Hepatocyte (in vitro differentiated cells): ENCODE results near the gene ABCA13. TPM values are rescaled to one million over a fixed set of nuclear protein-coding genes. Genes with fewer than 3 reads are reported as not detected.

Source experiments
- DNase-seq: peaks from one replicate; pipeline ENCODE4 v3.0.0-alpha.2; 2016; ENCODE audit warnings: low spot score
- H2AFZ ChIP-seq: fragments of 200-600 bp; sonication (generic); 2 replicates; pipeline ENCODE4 v1.6.0; 2016; ENCODE audit warnings: antibody characterized with exemption, mild to moderate bottlenecking
- H3K27ac ChIP-seq: fragments of 200-600 bp; sonication (generic); 2 replicates; pipeline ENCODE4 v1.5.1; 2016; ENCODE audit warnings: mild to moderate bottlenecking
- H3K27me3 ChIP-seq: fragments of 200-600 bp; sonication (generic); 2 replicates; pipeline ENCODE4 v1.6.1; 2016
- H3K36me3 ChIP-seq: fragments of 200-600 bp; sonication (generic); replicated peaks from 2 replicates; pipeline ENCODE4 v1.5.1; 2016; ENCODE audit warnings: low read depth; ENCODE audit not compliant: insufficient read depth
- H3K4me1 ChIP-seq: fragments of 200-600 bp; sonication (generic); 2 replicates; pipeline ENCODE4 v1.5.1; 2016; ENCODE audit warnings: mild to moderate bottlenecking, moderate library complexity; ENCODE audit not compliant: insufficient read depth
- H3K4me2 ChIP-seq: fragments of 200-600 bp; sonication (generic); 2 replicates; pipeline ENCODE4 v1.6.0; 2016
- H3K4me3 ChIP-seq: fragments of 200-600 bp; sonication (generic); 2 replicates; pipeline ENCODE4 v1.5.1; 2016; ENCODE audit warnings: mild to moderate bottlenecking
- H3K79me2 ChIP-seq: fragments of 200-600 bp; sonication (generic); 2 replicates; pipeline ENCODE4 v1.6.0; 2017; ENCODE audit warnings: mild to moderate bottlenecking
- H3K9me2 ChIP-seq: fragments of 200-600 bp; sonication (generic); replicated peaks from 2 replicates; pipeline ENCODE4 v1.6.0; 2017; ENCODE audit warnings: mild to moderate bottlenecking; ENCODE audit not compliant: insufficient read depth
- H3K9me3 ChIP-seq: fragments of 200-600 bp; sonication (generic); 2 replicates; pipeline ENCODE4 v1.5.1; 2016; ENCODE audit warnings: low read depth, mild to moderate bottlenecking
- H4K20me1 ChIP-seq: fragments of 200-600 bp; sonication (generic); 2 replicates; pipeline ENCODE4 v1.6.0; 2016; ENCODE audit warnings: mild to moderate bottlenecking; ENCODE audit not compliant: insufficient read depth, poor library complexity, severe bottlenecking
- EZH2 ChIP-seq: fragments of 200-600 bp; sonication (generic); IDR thresholded peaks from 2 replicates; pipeline ENCODE4 v1.6.1; 2016; ENCODE audit warnings: antibody characterized with exemption, mild to moderate bottlenecking, borderline replicate concordance
- EZH2phosphoT487 ChIP-seq: fragments of 200-600 bp; sonication (generic); IDR thresholded peaks from one replicate; pipeline ENCODE4 v1.6.1; 2018; ENCODE audit warnings: antibody characterized with exemption, mild to moderate bottlenecking, low read depth, moderate library complexity; ENCODE audit not compliant: unreplicated experiment, severe bottlenecking
- WGBS: methylation state at CpG from one replicate; pipeline ENCODE4 v1.1.6; 2016; ENCODE audit warnings: low lambda C conversion rate; ENCODE audit errors: missing lambda C conversion rate; 5-methylcytosine and 5-hydroxymethylcytosine counted together
- polyA plus RNA-seq: library from polyadenylated mRNA; unstranded; fragments of >200 nt; fragmentation: Nextera tagmentation; extraction: Ambion mirVana; gene quantifications from 2 replicates; pipeline ENCODE4 v1.2.1, GENCODE V29; 2016
- total RNA-seq: library from RNA; depleted of rRNA; stranded (reverse); fragments of >200 nt; gene quantifications from 2 replicates; pipeline ENCODE4 v1.2.3, GENCODE V29; 2014
- TF ChIP-seq, protein P1 (sequence below): fragments of 200-600 bp; sonication (generic); IDR thresholded peaks from 2 replicates; pipeline ENCODE4 v1.5.1; 2016; ENCODE audit warnings: antibody characterized with exemption, mild to moderate bottlenecking; ENCODE audit not compliant: poor library complexity

Gene ABCA13
- total and polyA plus RNA-seq, 2 experiments from 2014 or later, result 0.57 to 2.0 TPM

DNA sequence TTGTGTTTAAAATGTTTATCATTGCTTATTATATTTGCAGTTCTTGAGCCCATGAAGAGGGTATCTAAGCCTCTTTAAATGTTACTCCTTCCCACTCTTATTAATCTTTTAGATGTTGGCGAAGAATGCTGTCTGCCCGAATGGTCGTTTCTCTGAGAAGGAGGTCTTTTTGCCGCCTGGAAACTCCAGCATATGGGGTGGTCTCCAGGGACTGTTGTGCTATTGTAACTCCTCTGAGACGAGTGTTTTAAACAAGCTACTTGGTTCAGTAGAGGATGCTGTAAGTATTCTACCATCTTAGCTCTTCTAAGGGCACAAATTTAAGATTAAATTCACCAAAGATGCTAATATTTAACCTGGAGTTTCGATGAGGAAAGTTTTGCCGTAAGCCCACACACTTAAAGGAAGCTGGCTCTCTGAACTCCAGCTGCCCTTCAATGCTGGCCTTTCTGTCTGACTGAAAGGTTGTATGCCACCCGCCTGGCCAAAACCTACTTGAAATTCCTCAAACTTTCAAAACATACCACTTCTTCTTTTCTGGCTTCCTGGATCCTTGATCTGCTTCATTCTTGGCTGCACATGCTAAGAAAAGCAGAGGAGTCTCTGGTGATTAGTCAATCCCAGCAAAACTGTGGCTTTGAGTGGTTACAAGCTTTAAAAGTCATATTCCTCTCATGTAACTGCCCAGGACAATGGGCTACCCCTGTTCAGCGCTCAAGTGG, 74.7 kb downstream of the ABCA13 start:
- no peaks in the 10 kb centered on the region for H3K27me3 ChIP-seq
- 81% methylated on average over 9 of the region's 9 CpGs for WGBS
- H2AFZ ChIP-seq, result no peak overlapping the region
- no peak overlapping the region for H3K27ac ChIP-seq
- H3K9me2 ChIP-seq, result no peaks in the 10 kb centered on the region
- H3K9me3 ChIP-seq, result no peaks in the 10 kb centered on the region
- H3K79me2 ChIP-seq, result no peaks in the 10 kb centered on the region
- TF ChIP-seq, protein P1, sequence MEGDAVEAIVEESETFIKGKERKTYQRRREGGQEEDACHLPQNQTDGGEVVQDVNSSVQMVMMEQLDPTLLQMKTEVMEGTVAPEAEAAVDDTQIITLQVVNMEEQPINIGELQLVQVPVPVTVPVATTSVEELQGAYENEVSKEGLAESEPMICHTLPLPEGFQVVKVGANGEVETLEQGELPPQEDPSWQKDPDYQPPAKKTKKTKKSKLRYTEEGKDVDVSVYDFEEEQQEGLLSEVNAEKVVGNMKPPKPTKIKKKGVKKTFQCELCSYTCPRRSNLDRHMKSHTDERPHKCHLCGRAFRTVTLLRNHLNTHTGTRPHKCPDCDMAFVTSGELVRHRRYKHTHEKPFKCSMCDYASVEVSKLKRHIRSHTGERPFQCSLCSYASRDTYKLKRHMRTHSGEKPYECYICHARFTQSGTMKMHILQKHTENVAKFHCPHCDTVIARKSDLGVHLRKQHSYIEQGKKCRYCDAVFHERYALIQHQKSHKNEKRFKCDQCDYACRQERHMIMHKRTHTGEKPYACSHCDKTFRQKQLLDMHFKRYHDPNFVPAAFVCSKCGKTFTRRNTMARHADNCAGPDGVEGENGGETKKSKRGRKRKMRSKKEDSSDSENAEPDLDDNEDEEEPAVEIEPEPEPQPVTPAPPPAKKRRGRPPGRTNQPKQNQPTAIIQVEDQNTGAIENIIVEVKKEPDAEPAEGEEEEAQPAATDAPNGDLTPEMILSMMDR, result no peak
- no peak for TF ChIP-seq EZH2phosphoT487
- TF ChIP-seq EZH2, result no peak
- H3K4me2 ChIP-seq, result no peak overlapping the region
- H4K20me1 ChIP-seq, result no peaks in the 10 kb centered on the region
- H3K4me1 ChIP-seq, result no peaks in the 10 kb centered on the region
- no peak overlapping the region for H3K4me3 ChIP-seq
- no peak for DNase-seq
- H3K36me3 ChIP-seq, result no peaks in the 10 kb centered on the region

- Histone ChIP-seq H3K9me2 (no peaks in the 10 kb centered on the region), H3K4me2 (no peak overlapping the region), H3K9me3 (no peaks in the 10 kb centered on the region), H3K36me3 (no peaks in the 10 kb centered on the region), H2AFZ (no peak overlapping the region), H4K20me1 (no peaks in the 10 kb centered on the region), H3K4me1 (no peaks in the 10 kb centered on the region), H3K79me2 (no peaks in the 10 kb centered on the region), H3K27me3 (no peaks in the 10 kb centered on the region), H3K27ac (no peak overlapping the region), H3K4me3 (no peak overlapping the region)
- WGBS, result 89% methylated on average over 2 of the region's 2 CpGs
- TF ChIP-seq EZH2phosphoT487 (no peak), EZH2 (no peak)
- DNase-seq, result no peak
These were observed 77.9 kb downstream of the ABCA13 start for GRCh38 chr7:48249166-48249565.

DNA sequence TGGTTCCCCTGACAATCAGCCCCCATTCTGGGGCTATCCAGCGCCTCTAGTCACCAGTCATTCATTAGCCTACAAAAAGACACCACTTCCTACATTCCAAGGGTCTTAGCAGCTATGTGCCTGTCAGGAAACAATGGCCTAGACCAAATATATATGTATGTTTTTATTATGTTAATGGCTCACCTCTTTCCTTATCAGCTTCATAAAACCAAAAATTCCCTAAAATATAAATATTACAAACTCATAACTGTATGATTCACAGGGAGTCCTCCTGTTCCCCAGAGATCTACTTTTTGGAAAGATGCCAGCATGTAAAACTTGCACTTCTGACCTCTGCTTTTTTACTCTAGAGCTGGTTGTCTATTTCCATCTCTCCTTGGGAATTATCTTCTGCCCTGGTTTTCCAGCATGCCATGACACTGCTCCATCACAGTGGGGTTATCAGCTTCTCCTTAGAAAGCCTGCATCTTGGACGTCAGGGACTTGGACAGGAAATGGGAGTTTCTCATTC, 79.2 kb downstream of the ABCA13 start:
- H4K20me1 ChIP-seq, result no peaks in the 10 kb centered on the region
- H3K4me3 ChIP-seq, result no peak overlapping the region
- H3K27me3 ChIP-seq, result no peaks in the 10 kb centered on the region
- H3K4me2 ChIP-seq, result no peak overlapping the region
- H3K79me2 ChIP-seq, result no peaks in the 10 kb centered on the region
- no peaks in the 10 kb centered on the region for H3K9me3 ChIP-seq
- no peaks in the 10 kb centered on the region for H3K36me3 ChIP-seq
- H3K9me2 ChIP-seq, result no peaks in the 10 kb centered on the region
- no peak overlapping the region for H2AFZ ChIP-seq
- WGBS, result 60% methylated on average over 2 of the region's 2 CpGs
- TF ChIP-seq EZH2phosphoT487, result no peak
- no peak for TF ChIP-seq EZH2
- TF ChIP-seq, protein P1, result no peak
- H3K27ac ChIP-seq, result no peak overlapping the region
- no peaks in the 10 kb centered on the region for H3K4me1 ChIP-seq
- DNase-seq, result no peak

- WGBS, result 90% methylated on average over 4 of the region's 4 CpGs
- H4K20me1 ChIP-seq, result no peaks in the 10 kb centered on the region
- H3K27ac ChIP-seq, result no peak overlapping the region
- H3K9me3 ChIP-seq, result no peaks in the 10 kb centered on the region
- H2AFZ ChIP-seq, result no peak overlapping the region
- no peak overlapping the region for H3K4me2 ChIP-seq
- H3K36me3 ChIP-seq, result no peaks in the 10 kb centered on the region
- no peaks in the 10 kb centered on the region for H3K4me1 ChIP-seq
- no peaks in the 10 kb centered on the region for H3K9me2 ChIP-seq
- TF ChIP-seq EZH2phosphoT487 (no peak), EZH2 (no peak)
- TF ChIP-seq, protein P1, result no peak
- H3K4me3 ChIP-seq, result no peak overlapping the region
- no peaks in the 10 kb centered on the region for H3K27me3 ChIP-seq
- H3K79me2 ChIP-seq, result no peaks in the 10 kb centered on the region
- DNase-seq, result no peak
These were observed 80.5 kb downstream of the ABCA13 start for GRCh38 chr7:48251766-48252165.
